Glomerular endothelial cell (primary cell): Measurements from ENCODE around the gene MAU2. TPM values are rescaled to one million over a fixed set of nuclear protein-coding genes. Genes with fewer than 3 reads are reported as not detected.
"Not testable (repeated sequence)": the region's sequence is repeated elsewhere in the genome, so short reads cannot be mapped to it uniquely, and the experiment has no call there.

Experiments
- DNase-seq: peaks from one replicate; pipeline ENCODE4 v3.0.0-alpha.2; 2011; ENCODE audit warnings: low read depth, low spot score; ENCODE audit errors: extremely low read depth
- total RNA-seq: library from RNA; depleted of rRNA; stranded (reverse); fragments of >200 nt; gene quantifications from 2 replicates; pipeline ENCODE4 v1.2.3, GENCODE V29; 2015

The MAU2 gene
- total RNA-seq, 1 donor from 2014 or later, result 46.0 TPM

GRCh38 chr19:19345232-19345631 is 24.6 kb downstream of the MAU2 start:
- no peak for DNase-seq

GRCh38 chr19:19345970-19346369 is 25.3 kb downstream of the MAU2 start:
- DNase-seq, result no peak

DNA sequence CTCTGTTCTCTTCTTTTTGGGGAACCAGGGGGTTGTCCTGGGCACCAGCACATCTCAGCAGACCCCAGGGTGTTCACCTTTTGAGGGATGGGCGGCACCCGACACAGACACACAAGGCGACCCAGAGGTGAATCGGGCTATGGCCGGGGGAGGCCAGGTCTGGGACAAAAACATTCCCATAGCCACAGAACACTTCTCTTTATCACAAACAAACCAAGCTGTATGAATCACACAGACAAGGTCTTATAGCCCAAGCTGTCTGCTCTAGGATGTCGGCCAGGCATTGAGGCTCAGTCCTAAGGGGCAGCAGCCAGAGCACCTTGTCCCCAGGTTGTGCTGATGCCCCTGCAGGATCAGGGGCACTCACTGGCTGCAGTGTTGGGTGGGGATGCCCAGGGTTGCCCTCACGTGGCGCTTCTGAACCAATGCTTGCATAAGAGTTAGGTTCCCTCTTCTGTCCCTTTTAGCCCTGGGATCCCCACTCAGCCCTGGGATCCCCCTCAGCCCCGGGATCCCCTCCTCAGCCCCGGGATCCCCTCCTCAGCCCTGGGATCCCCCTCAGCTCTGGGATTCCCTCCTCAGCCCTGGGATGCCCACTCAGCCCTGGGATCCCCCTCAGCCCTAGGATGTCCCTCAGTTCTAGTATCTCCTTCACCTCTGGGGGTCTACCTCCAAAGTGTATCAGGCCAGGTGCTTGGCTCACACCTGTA is 26.9 kb downstream of the MAU2 start:
- DNase-seq, result no peak

- DNase-seq, result no peak
These were observed 27.6 kb downstream of the MAU2 start for GRCh38 chr19:19348266-19348665.

DNA sequence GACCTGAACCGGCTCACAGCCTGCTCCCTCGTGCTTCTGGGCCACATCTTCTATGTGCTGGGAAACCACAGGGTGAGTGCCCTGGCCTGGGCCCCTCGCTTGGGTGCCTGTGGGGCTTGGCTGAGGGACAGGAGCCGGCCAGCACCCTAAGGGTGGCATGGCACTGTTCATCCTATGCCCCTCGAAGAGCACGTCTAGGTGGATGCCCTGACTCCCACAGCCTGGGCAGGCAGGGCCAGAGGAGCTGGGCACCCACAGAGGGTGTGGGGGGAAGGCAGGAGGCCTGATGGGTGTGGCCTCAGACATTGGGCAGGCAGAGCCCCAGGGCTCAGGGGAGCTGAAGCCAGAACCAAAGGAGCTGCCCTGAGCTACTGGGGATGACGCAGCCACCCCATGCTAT is 28.7 kb downstream of the MAU2 start:
- no peak for DNase-seq

- DNase-seq, result not testable (repeated sequence)
These were observed 30.1 kb downstream of the MAU2 start for GRCh38 chr19:19350756-19351155.

GRCh38 chr19:19352823-19353222 is 32.2 kb downstream of the MAU2 start:
- no peak for DNase-seq

DNA sequence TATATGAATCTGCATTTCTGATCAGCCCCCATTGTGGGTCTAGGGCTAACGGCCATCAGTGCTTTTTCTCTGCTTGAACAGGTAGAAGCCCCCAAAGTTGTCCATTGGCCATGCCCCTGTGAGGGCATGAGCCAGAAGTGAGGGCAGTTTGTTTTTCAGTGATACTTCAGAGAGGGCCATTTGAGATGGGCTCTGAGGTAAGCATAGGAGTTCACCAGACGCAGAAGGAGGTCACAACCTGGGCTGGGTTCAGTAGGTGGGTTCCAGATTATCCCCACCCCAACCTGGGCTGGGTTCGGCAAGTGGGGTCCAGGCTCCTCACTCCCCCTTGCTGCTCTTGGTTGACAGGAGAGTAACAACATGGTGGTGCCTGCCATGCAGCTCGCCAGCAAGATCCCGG is 33.4 kb downstream of the MAU2 start:
- no peak for DNase-seq

GRCh38 chr19:19354932-19355331 is 34.3 kb downstream of the MAU2 start:
- DNase-seq, result no peak

- DNase-seq, result no peak
These were observed 35.0 kb downstream of the MAU2 start for GRCh38 chr19:19355606-19356139.

DNA sequence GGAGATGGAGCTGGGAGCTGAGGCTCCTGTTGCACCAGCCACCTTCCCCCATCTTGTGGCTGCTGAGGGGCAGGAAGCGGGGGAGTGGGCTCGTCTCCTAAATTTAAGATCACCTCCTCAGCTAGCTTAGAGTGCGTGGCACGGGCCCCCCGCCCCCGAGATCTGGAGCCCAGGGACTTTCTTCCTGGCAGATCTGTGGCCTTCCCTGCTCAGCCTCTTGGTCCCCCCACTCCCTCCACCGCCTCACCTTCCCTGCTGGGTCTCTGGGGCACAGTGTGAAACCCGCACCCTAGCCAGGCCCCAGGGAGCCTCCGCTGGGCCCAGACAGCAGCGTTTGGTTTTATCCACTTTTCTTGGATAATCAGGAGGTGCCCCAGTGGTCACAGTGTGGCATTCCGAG is 35.9 kb downstream of the MAU2 start:
- DNase-seq, result no peak

DNA sequence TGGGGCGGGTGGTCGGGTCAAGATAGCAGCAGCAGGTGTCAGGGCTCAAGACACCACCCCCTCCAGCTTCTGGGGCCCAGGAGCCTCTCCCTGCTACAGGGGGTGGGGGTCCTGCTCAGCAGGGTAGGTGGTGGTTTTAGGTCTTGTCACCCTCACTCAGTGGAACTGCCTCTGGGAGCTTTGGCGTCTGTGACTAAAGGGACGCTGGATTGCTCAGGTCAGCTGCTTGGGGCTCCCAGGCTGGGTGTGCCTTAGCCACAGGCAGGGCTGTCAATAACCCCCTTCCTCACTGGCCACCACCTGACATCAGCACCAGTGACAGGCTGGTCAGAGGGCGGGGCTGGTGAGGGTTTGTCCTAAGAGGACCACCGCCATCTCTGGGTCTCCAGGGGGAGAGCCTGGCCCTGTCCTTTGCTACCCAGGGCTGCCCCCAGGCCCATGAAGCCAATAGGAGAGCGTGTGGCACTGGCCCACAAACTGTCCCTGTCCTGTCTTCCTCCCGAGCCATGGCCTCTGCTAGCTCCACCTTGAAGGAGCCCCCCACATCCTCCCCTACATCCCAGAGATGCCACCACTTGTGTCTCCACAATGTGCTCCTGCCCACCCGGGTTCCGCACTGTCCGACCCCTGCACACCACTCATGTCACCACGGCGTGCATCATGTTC is 36.4 kb downstream of the MAU2 start:
- no peak for DNase-seq

- no peak for DNase-seq
These were observed 40.5 kb downstream of the MAU2 start for GRCh38 chr19:19361075-19361594.

- DNase-seq, result no peak
These were observed 41.4 kb downstream of the MAU2 start for GRCh38 chr19:19362075-19362474.

GRCh38 chr19:19366434-19367396 is 46.1 kb downstream of the MAU2 start:
- no peak for DNase-seq

GRCh38 chr19:19368087-19368486 is 47.5 kb downstream of the MAU2 start:
- DNase-seq, result no peak

DNA sequence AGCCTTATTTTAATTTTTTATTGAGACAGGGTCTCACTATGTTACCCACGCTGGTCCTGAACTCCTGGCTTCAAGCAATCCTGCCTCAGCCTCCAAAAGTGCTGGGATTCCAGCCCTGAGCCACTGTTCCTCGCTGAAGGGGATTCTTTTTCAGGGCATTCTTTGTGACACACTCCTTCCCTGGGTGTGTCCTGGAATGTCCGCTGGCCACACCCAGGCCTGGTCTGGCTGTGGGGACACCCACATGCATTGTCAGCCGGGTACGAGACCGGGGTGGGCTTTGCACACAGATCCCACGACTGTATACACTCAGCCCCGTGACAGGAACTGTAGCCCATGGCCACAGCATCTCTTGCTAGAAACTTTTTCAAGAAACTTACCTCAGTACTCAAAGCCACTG is 50.4 kb downstream of the MAU2 start:
- DNase-seq, result no peak

GRCh38 chr19:19372656-19373416 is 52.2 kb downstream of the MAU2 start:
- DNase-seq, result no peak

DNA sequence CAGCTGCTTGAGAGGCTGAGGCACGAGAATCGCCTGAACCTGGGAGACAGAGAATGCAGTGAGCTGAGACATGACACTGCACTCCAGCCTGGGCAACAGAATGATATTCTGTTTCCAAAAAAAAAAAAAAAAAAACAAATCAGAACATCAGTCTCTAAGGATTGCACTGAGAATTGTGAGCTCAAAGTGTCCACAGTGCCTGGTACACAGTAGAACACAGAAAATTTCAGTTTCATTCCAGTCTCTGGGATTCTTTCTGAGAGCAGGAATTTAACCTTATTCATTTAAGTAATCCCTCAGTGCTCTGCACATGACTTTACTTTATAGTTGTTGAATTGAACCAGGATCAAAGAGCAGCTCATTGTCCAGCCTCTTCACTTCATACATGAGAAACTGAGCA is 58.9 kb downstream of the MAU2 start:
- DNase-seq, result no peak

DNA sequence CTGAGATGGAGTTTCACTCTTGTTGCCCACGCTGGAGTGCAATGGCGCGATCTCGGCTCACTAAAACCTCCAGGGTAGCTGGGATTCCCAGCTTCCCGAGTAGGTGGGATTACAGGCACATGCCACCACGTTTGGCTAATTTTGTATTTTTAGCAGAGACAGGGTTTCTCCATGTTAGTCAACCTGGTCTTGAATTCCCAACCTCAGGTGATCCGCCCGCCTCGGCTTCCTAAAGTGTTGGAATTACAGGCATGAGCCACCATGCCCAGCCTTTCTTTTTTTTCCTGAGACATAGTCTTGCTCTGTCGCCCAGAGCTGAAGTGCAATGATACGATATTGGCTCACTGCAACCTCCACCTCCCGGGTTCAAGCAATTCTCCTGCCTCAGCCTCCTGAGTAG is 59.7 kb downstream of the MAU2 start:
- not testable (repeated sequence) for DNase-seq
